OCI-LY3 (cell line): ENCODE measurements around the gene FKBP14.

Experiments
- H2AFZ ChIP-seq: fragments of 200-600, 300-600 bp; shearing (Covaris generic); 2 replicates; pipeline ENCODE4 v1.6.0; 2014; ENCODE audit warnings: antibody characterized with exemption, low read depth, low read length
- H3K27ac ChIP-seq: fragments of 200-600, 300-600 bp; sonication (generic); 2 replicates; pipeline ENCODE4 v1.5.1; 2014; ENCODE audit warnings: mild to moderate bottlenecking, low read length, moderate library complexity, mixed read lengths
- H3K27me3 ChIP-seq: fragments of 200-600, 300-600 bp; sonication (generic); 2 replicates; pipeline ENCODE4 v1.6.1; 2014; ENCODE audit warnings: low read depth, low read length, mixed read lengths
- H3K36me3 ChIP-seq: fragments of 200-600, 300-600 bp; sonication (generic); replicated peaks from 2 replicates; pipeline ENCODE3; 2014; ENCODE audit warnings: low read depth, low read length, mixed read lengths
- H3K4me1 ChIP-seq: fragments of 300-600, 200-600 bp; sonication (generic); 2 replicates; pipeline ENCODE4 v1.6.1; 2014; ENCODE audit warnings: low read length, mixed read lengths
- H3K4me2 ChIP-seq: fragments of 200-600, 300-600 bp; sonication (generic); 2 replicates; pipeline ENCODE4 v1.6.1; 2014; ENCODE audit warnings: low read length, mixed read lengths
- H3K4me3 ChIP-seq: fragments of 300-600, 200-600 bp; sonication (generic); 2 replicates; pipeline ENCODE4 v1.5.1; 2014; ENCODE audit warnings: antibody characterized with exemption, mild to moderate bottlenecking, low read length, moderate library complexity
- H3K79me2 ChIP-seq: fragments of 300-600, 200-600 bp; shearing (Covaris generic); 2 replicates; pipeline ENCODE4 v1.6.1; 2014; ENCODE audit warnings: mild to moderate bottlenecking, low read length, mixed read lengths
- H3K9ac ChIP-seq: fragments of 300-600, 200-600 bp; shearing (Covaris generic); 2 replicates; pipeline ENCODE4 v1.6.0; 2014; ENCODE audit warnings: mild to moderate bottlenecking, low read length, moderate library complexity
- H3K9me3 ChIP-seq: fragments of 200-600, 300-600 bp; shearing (Covaris generic); 2 replicates; pipeline ENCODE4 v1.6.1; 2014; ENCODE audit warnings: low read length, mixed read lengths; ENCODE audit not compliant: insufficient read depth
- H4K20me1 ChIP-seq: fragments of 200-600, 300-600 bp; sonication (generic); 2 replicates; pipeline ENCODE4 v1.6.1; 2016; ENCODE audit warnings: low read length, mixed read lengths; ENCODE audit not compliant: insufficient read depth
- CTCF ChIP-seq: fragments of 200-600, 300-600 bp; sonication (generic); IDR thresholded peaks from 2 replicates; pipeline ENCODE4 v1.5.1; 2014; ENCODE audit warnings: antibody characterized with exemption, low read length, low read depth
- EZH2phosphoT487 ChIP-seq: fragments of 200-600 bp; shearing (Covaris generic); IDR thresholded peaks from 2 replicates; pipeline ENCODE4 v1.6.1; 2018; ENCODE audit warnings: antibody characterized with exemption, mixed run types, low read depth

Gene FKBP14

GRCh38 chr7:30026229-30027064 is at the start of gene FKBP14:
Gene FKBP14, minus strand, starts transcription at chr7:30026702. Its CDS starts 194 bp downstream, at chr7:30026508.
- Histone ChIP-seq H3K9ac (peak within 1 kb of the TSS; percentile 98), H3K27me3 (no peaks in the 10 kb centered on the region), H3K4me2 (peak within 1 kb of the TSS; percentile 95), H3K79me2 (peaks cover 68% of the 10 kb centered on the region), H3K36me3 (peaks cover 3% of the 10 kb centered on the region), H4K20me1 (peaks cover 36% of the 10 kb centered on the region), H3K9me3 (no peaks in the 10 kb centered on the region), H3K4me3 (peak within 1 kb of the TSS; percentile 88), H3K27ac (peak within 1 kb of the TSS; percentile 98), H2AFZ (peak within 1 kb of the TSS; percentile 75; the same call in 1 of the 2 replicates), H3K4me1 (peaks cover 22% of the 10 kb centered on the region)
- TF ChIP-seq CTCF (no peak), EZH2phosphoT487 (no peak)

- Histone ChIP-seq H2AFZ (no peak overlapping the region), H3K4me3 (no peak overlapping the region), H3K27me3 (no peaks in the 10 kb centered on the region), H4K20me1 (no peaks in the 10 kb centered on the region), H3K27ac (no peak overlapping the region), H3K79me2 (no peaks in the 10 kb centered on the region), H3K9ac (no peak overlapping the region), H3K9me3 (no peaks in the 10 kb centered on the region), H3K36me3 (peaks cover 6% of the 10 kb centered on the region), H3K4me2 (no peak overlapping the region), H3K4me1 (no peaks in the 10 kb centered on the region)
- TF ChIP-seq EZH2phosphoT487 (no peak), CTCF (peak; percentile 56)
These were observed 48.0 kb upstream of the FKBP14 start for GRCh38 chr7:30074422-30075030.

GRCh38 chr7:30072735-30073134 is 46.2 kb upstream of the FKBP14 start:
- TF ChIP-seq CTCF: no peak
- no peak for TF ChIP-seq EZH2phosphoT487
- no peak overlapping the region for H3K9ac ChIP-seq

GRCh38 chr7:30070052-30070451 is 43.5 kb upstream of the FKBP14 start:
- no peaks in the 10 kb centered on the region for H3K79me2 ChIP-seq
- H3K4me3 ChIP-seq: no peak overlapping the region
- H3K27ac ChIP-seq: no peak overlapping the region
- no peak overlapping the region for H3K9ac ChIP-seq
- H3K9me3 ChIP-seq: no peaks in the 10 kb centered on the region
- H3K27me3 ChIP-seq: no peaks in the 10 kb centered on the region
- H2AFZ ChIP-seq: no peak overlapping the region
- no peak for TF ChIP-seq EZH2phosphoT487
- no peak for TF ChIP-seq CTCF
- H4K20me1 ChIP-seq: no peaks in the 10 kb centered on the region
- peaks cover 2% of the 10 kb centered on the region for H3K36me3 ChIP-seq
- H3K4me1 ChIP-seq: no peaks in the 10 kb centered on the region
- H3K4me2 ChIP-seq: no peak overlapping the region

More at GRCh38 chr7:30072735-30073134, 46.2 kb upstream of the FKBP14 start:
- H3K9me3 ChIP-seq: no peaks in the 10 kb centered on the region
- no peak overlapping the region for H2AFZ ChIP-seq
- H3K4me1 ChIP-seq: no peaks in the 10 kb centered on the region
- H3K27me3 ChIP-seq: no peaks in the 10 kb centered on the region
- H4K20me1 ChIP-seq: no peaks in the 10 kb centered on the region
- H3K4me2 ChIP-seq: no peak overlapping the region
- no peak overlapping the region for H3K27ac ChIP-seq
- no peak overlapping the region for H3K4me3 ChIP-seq
- peaks cover 2% of the 10 kb centered on the region for H3K36me3 ChIP-seq
- H3K79me2 ChIP-seq: no peaks in the 10 kb centered on the region
